Endothelial cell of umbilical vein (primary cell): ENCODE measurements around the gene CCL7. TPM values are rescaled to one million over a fixed set of nuclear protein-coding genes. Genes with fewer than 3 reads are reported as not detected.

Experiments used
- BruUV-seq: library from RNA; stranded (reverse); fragments of 400-500 nt; replicated peaks from 2 replicates; lab custom pipeline; 2021; lab: Mats Ljungman, UMichigan
- CTCF ChIA-PET: fragments of 300-600, 350-600 bp; sonication (Branson Sonifier 250); formaldehyde crosslinking; loops from one replicate; lab custom pipeline; 2021; ENCODE audit warnings: antibody characterized with exemption, inconsistent platforms; lab: Charles Lee
- POLR2A ChIA-PET: fragments of 300-600, 350-600 bp; sonication (Branson Sonifier 250); formaldehyde crosslinking; loops from one replicate; lab custom pipeline; 2021; ENCODE audit warnings: antibody characterized with exemption, inconsistent platforms; lab: Charles Lee
- DNase-seq: peaks from one replicate; pipeline ENCODE4 v3.0.0-alpha.2; 2011; ENCODE audit warnings: low read depth, low spot score
- FAIRE-seq: peaks from 2 replicates; lab custom pipeline; 2011; peaks lifted over from hg19 to GRCh38; lab: Jason Lieb, UNC
- H2AFZ ChIP-seq: 2 replicates; pipeline ENCODE4 v1.6.0; 2012; ENCODE audit warnings: low read depth, low read length, control low read depth, inconsistent platforms
- H3K27ac ChIP-seq: 2 replicates; pipeline ENCODE4 v1.5.1; 2011; ENCODE audit warnings: low read depth, mild to moderate bottlenecking, control low read depth, low read length, moderate library complexity; ENCODE audit not compliant: insufficient read depth
- H3K27me3 ChIP-seq, 2 experiments: 2 replicates each; pipeline versions ENCODE4 v1.6.0 to v1.6.1; 2011; ENCODE audit warnings: low read length in 2 of 2, mixed read lengths in 1 of 2; ENCODE audit not compliant: control insufficient read depth in 2 of 2, insufficient read depth in 2 of 2
- H3K36me3 ChIP-seq, 2 experiments: 2 replicates in 1 of 2; 3 replicates in 1 of 2; pipeline ENCODE4 v1.5.1; 2011; ENCODE audit warnings: low read length in 2 of 2, mild to moderate bottlenecking in 1 of 2, moderate library complexity in 1 of 2; ENCODE audit not compliant: control insufficient read depth in 2 of 2, insufficient read depth in 2 of 2; ENCODE audit errors: extremely low read depth in 1 of 2
- H3K4me1 ChIP-seq: 3 replicates; pipeline ENCODE4 v1.5.1; 2011; ENCODE audit warnings: mild to moderate bottlenecking, low read length; ENCODE audit not compliant: control insufficient read depth, insufficient read depth; ENCODE audit errors: extremely low read depth
- H3K4me2 ChIP-seq: 2 replicates; pipeline ENCODE4 v1.6.1; 2011; ENCODE audit warnings: low read length, control low read depth, mixed read lengths; ENCODE audit not compliant: insufficient read depth
- H3K4me3 ChIP-seq, 3 experiments: fragments of 200-600 bp in 1 of 3; sonication (generic), shearing (Covaris generic) in 1 of 3; replicated peaks in 1 of 3; 2 replicates each; pipeline ENCODE4 v1.5.1; 2011 to 2016; ENCODE audit warnings: control low read depth in 3 of 3, low read length in 3 of 3, mild to moderate bottlenecking in 2 of 3, inconsistent platforms in 1 of 3, low read depth in 1 of 3, moderate library complexity in 1 of 3; ENCODE audit not compliant: insufficient read depth in 1 of 3
- H3K79me2 ChIP-seq: 2 replicates; pipeline ENCODE4 v1.6.0; 2012; ENCODE audit warnings: low read length, inconsistent platforms; ENCODE audit not compliant: control insufficient read depth, insufficient read depth
- H3K9ac ChIP-seq: replicated peaks from 2 replicates; pipeline ENCODE3; 2011; ENCODE audit warnings: low read length, control low read depth; ENCODE audit not compliant: insufficient read depth; ENCODE audit errors: extremely low read depth
- H3K9me1 ChIP-seq: replicated peaks from 3 replicates; pipeline ENCODE4 v1.6.0; 2011; ENCODE audit warnings: mild to moderate bottlenecking, low read length; ENCODE audit not compliant: control insufficient read depth, insufficient read depth; ENCODE audit errors: extremely low read depth
- H3K9me3 ChIP-seq: replicated peaks from 2 replicates; pipeline ENCODE4 v1.5.1; 2012; ENCODE audit warnings: low read length, inconsistent platforms; ENCODE audit not compliant: control insufficient read depth, insufficient read depth
- H4K20me1 ChIP-seq: replicated peaks from 2 replicates; pipeline ENCODE3; 2011; ENCODE audit warnings: mild to moderate bottlenecking, low read length; ENCODE audit not compliant: control insufficient read depth, insufficient read depth; ENCODE audit errors: extremely low read depth
- EZH2 ChIP-seq: IDR thresholded peaks from 2 replicates; pipeline ENCODE4 v1.6.1; 2012; ENCODE audit warnings: borderline replicate concordance, low read depth, mild to moderate bottlenecking, moderate library complexity, low read length, inconsistent platforms; ENCODE audit not compliant: severe bottlenecking
- FOS ChIP-seq: IDR thresholded peaks from 2 replicates; pipeline ENCODE4 v1.6.1; 2011; ENCODE audit warnings: mild to moderate bottlenecking, low read length, moderate library complexity, borderline replicate concordance; ENCODE audit not compliant: insufficient read depth
- GATA2 ChIP-seq: IDR thresholded peaks from 2 replicates; pipeline ENCODE4 v1.7.0; 2011; ENCODE audit warnings: low read depth, mild to moderate bottlenecking, moderate library complexity, mixed read lengths, low read length; ENCODE audit not compliant: insufficient read length, insufficient read depth
- JUN ChIP-seq: IDR thresholded peaks from 2 replicates; pipeline ENCODE4 v1.6.1; 2011; ENCODE audit warnings: borderline replicate concordance, low read depth; ENCODE audit not compliant: insufficient read length, insufficient read depth
- MYC ChIP-seq: IDR thresholded peaks from one replicate; pipeline ENCODE4 v1.6.1; 2011; ENCODE audit warnings: mild to moderate bottlenecking, low read depth, low read length
- POLR2A ChIP-seq: IDR thresholded peaks from 2 replicates; pipeline ENCODE4 v1.6.1; 2012; ENCODE audit warnings: low read depth, mild to moderate bottlenecking, control low read depth, low read length
- dilution Hi-C: fragments of 300-500 bp; cut with MboI; formaldehyde crosslinking; loops from one replicate; pipeline ENCODE4 v1.15.0; 2019; ENCODE audit warnings: low sequenced_read_pairs; ENCODE audit not compliant: extremely low pct_ligation_motif_present
- intact Hi-C: fragments of 100-400 bp; cut with micrococcal nuclease; formaldehyde crosslinking; loops from one replicate; pipeline ENCODE4 v1.10.0; 2022
- polyA plus RNA-seq, 4 experiments: library from polyadenylated mRNA; depleted of rRNA in 3 of 4; stranded (reverse) in 3 of 4; unstranded in 1 of 4; fragments of >200 nt; gene quantifications; 2 replicates each; pipeline versions ENCODE4 v1.2.1 to v1.2.3, GENCODE V29; 2011 to 2012; ENCODE audit warnings: missing spikeins in 1 of 4
- total RNA-seq: library from RNA; stranded (reverse); gene quantifications from 2 replicates; pipeline ENCODE4 v1.2.3, GENCODE V29; 2021
- TF ChIP-seq, protein P1 (sequence below): IDR thresholded peaks from 2 replicates; pipeline ENCODE4 v1.6.1; 2011; ENCODE audit not compliant: insufficient read depth, insufficient read length
- TF ChIP-seq, protein P2 (sequence below), 2 donors: IDR thresholded peaks; 1 replicate in 1 of 2; 2 replicates in 1 of 2; pipeline ENCODE4 v1.5.1; 2011; ENCODE audit warnings: low read length in 2 of 2, mild to moderate bottlenecking in 2 of 2, moderate library complexity in 2 of 2, control low read depth in 1 of 2, inconsistent platforms in 1 of 2, low read depth in 1 of 2; ENCODE audit not compliant: insufficient read depth in 1 of 2; ENCODE audit errors: extremely low read depth in 1 of 2

The CCL7 gene
- total and polyA plus RNA-seq, 2 donors (not counting 3 experiments of a cell fraction or from before 2014, with no cell fraction given), result 0.25 TPM; not detected in 1

DNA sequence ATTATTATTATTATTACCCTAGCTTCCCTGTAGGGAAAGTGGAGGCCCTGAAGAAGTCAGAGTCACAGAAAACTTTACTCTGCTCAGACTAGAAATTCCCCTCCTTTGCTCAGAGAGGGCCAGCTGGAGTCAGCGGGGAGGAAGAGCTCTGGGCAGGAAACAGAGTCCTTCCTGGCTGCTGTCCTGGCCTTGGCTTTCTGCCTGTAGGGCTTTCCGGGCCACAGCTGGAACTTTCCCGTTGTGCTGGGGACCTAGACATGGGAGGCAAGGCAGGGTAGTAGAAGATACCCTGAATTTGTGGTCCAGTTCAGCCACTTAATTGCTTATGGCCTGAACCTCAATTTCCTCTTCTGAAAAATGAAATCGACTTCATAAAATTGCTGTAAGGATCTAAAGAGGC is 29.0 kb upstream of the CCL7 start:
- ChIA-PET POLR2A (interaction anchor here (0.6 to 1.3 kb wide), 2 partner anchors 13 to 18 kb away, joined by 3 to 6 read pairs; partner anchors contain the start of gene CCL2), CTCF (interaction anchor here (1.0 to 2.7 kb wide), 5 partner anchors 9 to 121 kb away, joined by 3 to 20 read pairs (median 4); no protein-coding TSS in a partner anchor)
- Histone ChIP-seq H3K9me1 (no peaks in the 10 kb centered on the region), H3K4me2 (peak overlapping the region; percentile 45), H3K27ac (peak overlapping the region; percentile 97), H3K9ac (peak overlapping the region; percentile 34), H3K27me3 (no peaks in the 10 kb centered on the region), H3K4me3 (no peak overlapping the region), H2AFZ (no peak overlapping the region), H4K20me1 (no peaks in the 10 kb centered on the region), H3K36me3 (no peaks in the 10 kb centered on the region), H3K9me3 (no peaks in the 10 kb centered on the region), H3K4me1 (peaks cover 74% of the 10 kb centered on the region), H3K79me2 (no peaks in the 10 kb centered on the region)
- dilution Hi-C loops, result no loop called here
- DNase-seq (peak; percentile 79), FAIRE-seq (peak; percentile 83)
- no peak for TF ChIP-seq MYC
- no peak for TF ChIP-seq EZH2
- TF ChIP-seq POLR2A, result no peak
- no peak for TF ChIP-seq GATA2
- TF ChIP-seq, protein P1, sequence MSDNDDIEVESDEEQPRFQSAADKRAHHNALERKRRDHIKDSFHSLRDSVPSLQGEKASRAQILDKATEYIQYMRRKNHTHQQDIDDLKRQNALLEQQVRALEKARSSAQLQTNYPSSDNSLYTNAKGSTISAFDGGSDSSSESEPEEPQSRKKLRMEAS, result no peak
- no peak for TF ChIP-seq JUN
- TF ChIP-seq, protein P2, sequence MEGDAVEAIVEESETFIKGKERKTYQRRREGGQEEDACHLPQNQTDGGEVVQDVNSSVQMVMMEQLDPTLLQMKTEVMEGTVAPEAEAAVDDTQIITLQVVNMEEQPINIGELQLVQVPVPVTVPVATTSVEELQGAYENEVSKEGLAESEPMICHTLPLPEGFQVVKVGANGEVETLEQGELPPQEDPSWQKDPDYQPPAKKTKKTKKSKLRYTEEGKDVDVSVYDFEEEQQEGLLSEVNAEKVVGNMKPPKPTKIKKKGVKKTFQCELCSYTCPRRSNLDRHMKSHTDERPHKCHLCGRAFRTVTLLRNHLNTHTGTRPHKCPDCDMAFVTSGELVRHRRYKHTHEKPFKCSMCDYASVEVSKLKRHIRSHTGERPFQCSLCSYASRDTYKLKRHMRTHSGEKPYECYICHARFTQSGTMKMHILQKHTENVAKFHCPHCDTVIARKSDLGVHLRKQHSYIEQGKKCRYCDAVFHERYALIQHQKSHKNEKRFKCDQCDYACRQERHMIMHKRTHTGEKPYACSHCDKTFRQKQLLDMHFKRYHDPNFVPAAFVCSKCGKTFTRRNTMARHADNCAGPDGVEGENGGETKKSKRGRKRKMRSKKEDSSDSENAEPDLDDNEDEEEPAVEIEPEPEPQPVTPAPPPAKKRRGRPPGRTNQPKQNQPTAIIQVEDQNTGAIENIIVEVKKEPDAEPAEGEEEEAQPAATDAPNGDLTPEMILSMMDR (IDR thresholded peaks at IDR 0.05; ENCODE audit: extremely low read depth in 1 of 2, insufficient read depth in 1 of 2, low read depth in 1 of 2, low read length in 2 of 2), result no peak
- no peak for TF ChIP-seq FOS
- intact Hi-C loops, result loop anchor here (1.0 kb wide), 2 partner anchors 14 to 41 kb away; partner anchors contain the start of gene CCL2
- no TSS peak for BruUV-seq
